Measurements from ENCODE around the gene APH1A.

APH1A gene

DNA sequence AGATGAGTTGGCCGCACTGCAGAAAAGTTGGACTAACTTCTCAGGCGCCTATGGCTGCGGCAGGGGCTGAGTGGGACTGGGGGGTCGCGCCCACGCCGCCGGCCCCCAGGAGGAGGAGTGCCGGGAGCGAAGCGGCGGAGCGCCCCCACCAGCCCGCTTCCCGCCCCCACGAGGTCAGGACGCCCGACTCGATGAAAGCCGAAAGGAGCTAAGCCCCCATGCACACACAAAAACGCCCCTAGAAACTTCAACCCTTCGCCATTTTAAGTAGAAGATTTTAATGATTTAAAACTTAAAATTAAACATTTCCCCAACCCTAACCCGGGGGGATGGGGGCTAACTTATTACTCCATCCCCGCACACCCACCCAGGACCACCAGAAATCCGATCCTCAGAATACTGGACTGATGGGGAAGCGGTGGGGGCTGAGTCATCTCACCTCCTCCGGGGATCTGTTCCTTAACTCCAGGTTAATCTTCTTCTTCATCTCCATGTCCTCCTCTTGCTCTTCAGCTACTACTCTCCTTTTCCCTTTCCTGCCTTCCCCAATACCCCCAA, 33.4 kb downstream of the APH1A start:
- TF ChIP-seq POLR2AphosphoS5 (IDR thresholded peaks at IDR 0.05; ENCODE audit: low read depth, low read length) (no peak), TAF1 (IDR thresholded peaks at IDR 0.05; ENCODE audit: borderline replicate concordance, insufficient read depth, low read length) (no peak), SIN3A (IDR thresholded peaks at IDR 0.05; ENCODE audit: borderline replicate concordance, insufficient read depth, low read length) (no peak)

DNA sequence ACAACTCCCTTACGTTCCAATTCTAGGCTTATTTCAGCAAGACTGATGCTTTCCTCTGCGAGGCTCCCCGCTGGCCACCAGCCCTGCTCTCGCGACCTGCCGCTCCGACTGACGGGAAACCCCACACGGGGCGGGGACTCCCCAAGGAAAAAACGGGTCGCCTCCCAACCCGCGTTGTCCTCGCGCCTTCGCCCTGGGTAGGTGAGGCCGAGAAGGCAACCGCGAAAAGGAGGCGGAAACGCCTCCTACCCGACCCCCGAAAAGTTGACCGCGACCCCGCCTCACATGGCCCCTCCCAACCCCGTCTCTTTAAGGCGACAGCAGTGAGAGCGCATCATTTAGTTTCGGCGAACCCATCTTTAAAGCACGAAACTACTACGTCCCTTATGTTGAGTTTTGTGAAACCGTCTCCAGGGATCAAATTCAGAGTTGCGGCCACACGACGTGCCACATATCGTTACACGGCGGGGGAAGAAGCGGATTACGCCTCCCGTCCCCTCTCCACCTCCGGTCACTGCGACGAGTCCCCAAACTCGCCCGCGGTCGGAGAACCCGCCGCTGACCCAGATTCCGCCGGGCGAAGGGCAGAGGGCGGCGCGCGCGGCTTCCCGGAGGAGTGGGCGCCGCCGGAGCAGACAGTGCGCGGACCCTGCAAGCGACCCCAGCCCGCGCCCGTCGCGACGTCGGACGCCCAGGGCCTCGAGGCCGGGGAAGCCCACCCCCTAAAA, 34.1 kb downstream of the APH1A start:
- TF ChIP-seq, protein P1, sequence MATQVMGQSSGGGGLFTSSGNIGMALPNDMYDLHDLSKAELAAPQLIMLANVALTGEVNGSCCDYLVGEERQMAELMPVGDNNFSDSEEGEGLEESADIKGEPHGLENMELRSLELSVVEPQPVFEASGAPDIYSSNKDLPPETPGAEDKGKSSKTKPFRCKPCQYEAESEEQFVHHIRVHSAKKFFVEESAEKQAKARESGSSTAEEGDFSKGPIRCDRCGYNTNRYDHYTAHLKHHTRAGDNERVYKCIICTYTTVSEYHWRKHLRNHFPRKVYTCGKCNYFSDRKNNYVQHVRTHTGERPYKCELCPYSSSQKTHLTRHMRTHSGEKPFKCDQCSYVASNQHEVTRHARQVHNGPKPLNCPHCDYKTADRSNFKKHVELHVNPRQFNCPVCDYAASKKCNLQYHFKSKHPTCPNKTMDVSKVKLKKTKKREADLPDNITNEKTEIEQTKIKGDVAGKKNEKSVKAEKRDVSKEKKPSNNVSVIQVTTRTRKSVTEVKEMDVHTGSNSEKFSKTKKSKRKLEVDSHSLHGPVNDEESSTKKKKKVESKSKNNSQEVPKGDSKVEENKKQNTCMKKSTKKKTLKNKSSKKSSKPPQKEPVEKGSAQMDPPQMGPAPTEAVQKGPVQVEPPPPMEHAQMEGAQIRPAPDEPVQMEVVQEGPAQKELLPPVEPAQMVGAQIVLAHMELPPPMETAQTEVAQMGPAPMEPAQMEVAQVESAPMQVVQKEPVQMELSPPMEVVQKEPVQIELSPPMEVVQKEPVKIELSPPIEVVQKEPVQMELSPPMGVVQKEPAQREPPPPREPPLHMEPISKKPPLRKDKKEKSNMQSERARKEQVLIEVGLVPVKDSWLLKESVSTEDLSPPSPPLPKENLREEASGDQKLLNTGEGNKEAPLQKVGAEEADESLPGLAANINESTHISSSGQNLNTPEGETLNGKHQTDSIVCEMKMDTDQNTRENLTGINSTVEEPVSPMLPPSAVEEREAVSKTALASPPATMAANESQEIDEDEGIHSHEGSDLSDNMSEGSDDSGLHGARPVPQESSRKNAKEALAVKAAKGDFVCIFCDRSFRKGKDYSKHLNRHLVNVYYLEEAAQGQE (IDR thresholded peaks at IDR 0.05; ENCODE audit: insufficient read depth in 1 of 2, low read depth in 2 of 2, low read length in 2 of 2): peak in 1 of 2 experiments; percentile 32; a peak in 1 of 4 replicates
- no peak for TF ChIP-seq FOXP2 (optimal IDR thresholded peaks at IDR 0.05; ENCODE audit: borderline replicate concordance, extremely low read depth, extremely low read length, insufficient read depth)
- TF ChIP-seq POLR2AphosphoS5 (IDR thresholded peaks at IDR 0.05; ENCODE audit: low read depth, low read length): peak; percentile 70; the same call in 1 of the 2 replicates
- peak; percentile 73; the same call in 1 of the 2 replicates for TF ChIP-seq TAF1 (IDR thresholded peaks at IDR 0.05; ENCODE audit: borderline replicate concordance, insufficient read depth, low read length)
- 0 out of 2 replicates have a peak, but pooled peaks have one; percentile 27 for TF ChIP-seq SIN3A (IDR thresholded peaks at IDR 0.05; ENCODE audit: borderline replicate concordance, insufficient read depth, low read length)

DNA sequence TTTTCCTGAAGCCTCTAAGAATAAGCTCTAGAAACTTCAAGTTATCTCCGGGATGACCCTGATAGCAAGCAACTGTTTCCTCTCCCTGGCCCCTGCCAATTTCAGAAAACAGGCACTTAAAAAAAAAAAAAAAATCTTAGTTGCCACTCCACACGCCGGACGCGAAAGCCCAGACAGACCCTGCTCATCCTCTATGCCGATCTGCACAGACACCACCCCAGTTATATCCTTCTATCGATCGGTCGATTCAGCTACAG, 34.6 kb downstream of the APH1A start:
- TF ChIP-seq TAF1 (IDR thresholded peaks at IDR 0.05; ENCODE audit: borderline replicate concordance, insufficient read depth, low read length) (no peak), POLR2AphosphoS5 (IDR thresholded peaks at IDR 0.05; ENCODE audit: low read depth, low read length) (no peak), SIN3A (IDR thresholded peaks at IDR 0.05; ENCODE audit: borderline replicate concordance, insufficient read depth, low read length) (no peak), FOXP2 (optimal IDR thresholded peaks at IDR 0.05; ENCODE audit: borderline replicate concordance, extremely low read depth, extremely low read length, insufficient read depth) (no peak)
- TF ChIP-seq, protein P1 (IDR thresholded peaks at IDR 0.05; ENCODE audit: insufficient read depth in 1 of 2, low read depth in 2 of 2, low read length in 2 of 2): no peak

DNA sequence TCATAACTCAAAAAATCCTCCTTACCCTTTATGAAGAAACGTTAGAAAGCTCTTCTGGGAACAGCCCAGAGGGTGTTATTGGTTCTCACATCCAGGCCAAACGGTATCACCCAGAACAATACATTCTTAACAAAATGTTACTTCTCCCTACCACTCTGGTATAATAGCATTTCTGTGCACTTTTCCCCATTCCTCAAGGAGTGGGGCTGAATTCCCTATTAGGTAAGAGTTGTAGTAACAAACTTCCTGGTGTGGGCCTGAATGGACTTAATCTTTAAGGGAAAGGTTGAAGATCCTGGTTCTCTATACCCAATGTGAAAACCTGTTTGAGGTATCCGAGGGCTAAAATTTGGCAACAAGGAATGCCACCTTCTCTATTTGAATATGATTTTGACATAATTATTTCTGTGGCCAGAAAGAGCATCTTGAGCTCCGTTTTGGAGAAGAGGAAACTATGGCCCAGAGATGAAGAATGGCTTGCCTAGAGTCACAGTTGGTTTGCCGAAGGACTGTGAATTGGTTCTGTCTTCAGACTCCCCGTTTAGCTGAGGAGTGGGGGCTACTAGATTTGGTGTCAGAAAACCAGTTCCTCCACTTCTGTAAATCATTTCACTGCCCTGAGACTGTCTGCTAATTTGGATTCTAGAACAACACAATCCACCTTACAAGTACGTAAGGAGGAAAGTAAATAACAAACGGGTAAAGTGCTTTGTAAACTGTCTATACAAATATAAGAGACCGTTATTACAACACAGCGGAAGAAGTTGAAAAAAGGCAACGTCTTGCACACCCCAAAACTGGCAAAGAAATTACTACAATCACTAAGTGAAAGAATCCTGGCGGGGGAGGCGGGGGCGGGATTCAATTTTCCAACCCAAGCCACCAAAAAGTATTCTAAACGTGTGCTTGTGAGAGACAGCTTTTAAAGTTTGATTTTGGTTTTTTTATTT, 35.2 kb downstream of the APH1A start:
- TF ChIP-seq FOXP2 (optimal IDR thresholded peaks at IDR 0.05; ENCODE audit: borderline replicate concordance, extremely low read depth, extremely low read length, insufficient read depth) (no peak), TAF1 (IDR thresholded peaks at IDR 0.05; ENCODE audit: borderline replicate concordance, insufficient read depth, low read length) (no peak), SIN3A (IDR thresholded peaks at IDR 0.05; ENCODE audit: borderline replicate concordance, insufficient read depth, low read length) (no peak), POLR2AphosphoS5 (IDR thresholded peaks at IDR 0.05; ENCODE audit: low read depth, low read length) (no peak; the same call in 1 of the 2 replicates)
- TF ChIP-seq, protein P1 (IDR thresholded peaks at IDR 0.05; ENCODE audit: insufficient read depth in 1 of 2, low read depth in 2 of 2, low read length in 2 of 2): no peak

DNA sequence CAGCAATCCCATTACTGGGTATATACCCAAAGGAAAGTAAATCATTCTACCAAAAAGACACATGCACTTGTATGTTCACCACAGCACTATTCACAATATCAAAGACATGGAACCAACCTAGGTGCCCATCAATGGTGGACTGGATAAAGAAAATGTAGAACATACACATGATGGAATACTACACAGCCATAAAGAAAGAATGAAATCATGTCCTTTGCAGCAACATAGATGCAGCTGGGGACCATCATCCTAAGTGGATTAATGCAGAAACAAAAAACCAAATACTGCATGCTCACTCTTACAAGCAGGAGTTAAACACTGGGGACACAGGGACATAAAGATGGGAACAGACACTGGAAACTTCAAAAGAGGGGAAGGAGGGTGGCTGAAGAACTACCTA, 41.6 kb downstream of the APH1A start:
- TF ChIP-seq POLR2AphosphoS5 (IDR thresholded peaks at IDR 0.05; ENCODE audit: low read depth, low read length): no peak
- TF ChIP-seq, protein P1 (IDR thresholded peaks at IDR 0.05; ENCODE audit: insufficient read depth in 1 of 2, low read depth in 2 of 2, low read length in 2 of 2): no peak
- no peak for TF ChIP-seq SIN3A (IDR thresholded peaks at IDR 0.05; ENCODE audit: borderline replicate concordance, insufficient read depth, low read length)
- no peak for TF ChIP-seq TAF1 (IDR thresholded peaks at IDR 0.05; ENCODE audit: borderline replicate concordance, insufficient read depth, low read length)
